G401 (cell line): ENCODE data around the gene MON1A. TPM values are rescaled to one million over a fixed set of nuclear protein-coding genes. Genes with fewer than 3 reads are reported as not detected.

Source experiments
- DNase-seq: peaks from one replicate; pipeline ENCODE4 v3.0.0-alpha.2; 2015; ENCODE audit warnings: low spot score
- in situ Hi-C: cut with HindIII; loops from 2 replicates; pipeline ENCODE4 v1.10.0; 2016; ENCODE audit warnings: low sequenced_read_pairs, mixed read lengths
- total RNA-seq: library from RNA; depleted of rRNA; stranded (reverse); fragments of >200 nt; shearing (Covaris generic); gene quantifications from 2 replicates; pipeline ENCODE4 v1.2.3, GENCODE V29; 2014

Gene MON1A
- total RNA-seq, 1 experiment from 2014 or later = 12.1 TPM

DNA sequence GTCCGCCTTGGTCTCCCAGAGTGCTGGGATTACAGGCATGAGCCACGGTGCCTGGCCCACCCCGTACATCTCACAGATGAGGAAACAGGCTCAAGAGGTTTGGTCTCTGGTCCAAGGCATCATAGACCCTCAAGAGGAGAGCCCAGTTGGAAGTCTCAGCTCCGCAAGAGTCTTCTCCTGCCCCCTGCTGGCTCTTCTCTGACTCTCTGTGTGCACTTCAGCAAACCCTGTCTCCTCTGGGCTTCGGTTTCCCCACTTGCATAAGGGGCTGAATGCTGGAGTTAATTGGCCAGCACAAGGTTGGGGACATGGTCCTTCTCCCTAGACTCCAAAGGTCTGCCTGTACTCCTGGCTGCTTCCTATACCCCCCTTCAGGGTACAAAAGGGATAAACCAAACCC, 29.8 kb downstream of the MON1A start:
- peak; percentile 19 for DNase-seq
- in situ Hi-C loops = no loop called here

DNA sequence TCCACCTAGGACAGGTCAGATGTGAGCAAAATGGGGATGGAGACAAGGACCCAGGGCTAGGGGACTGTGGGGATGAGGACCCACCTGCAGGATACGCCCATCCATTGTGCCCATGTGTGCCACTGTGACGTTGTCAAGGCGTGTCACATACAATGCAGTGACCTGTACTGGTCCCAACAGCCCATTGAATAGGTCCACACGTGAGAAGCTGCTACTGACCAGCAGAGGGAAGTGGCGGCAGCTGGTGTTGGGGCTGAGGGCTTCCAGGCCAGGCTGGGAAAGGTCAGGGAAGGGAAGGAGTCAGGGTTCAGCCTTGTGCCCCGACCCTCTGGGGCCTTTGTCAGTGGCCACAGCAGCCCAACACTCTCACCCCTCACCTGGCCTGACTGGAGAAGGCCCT, 30.6 kb downstream of the MON1A start:
- DNase-seq = no peak
- in situ Hi-C loops = no loop called here

GRCh38 chr3:49896345-49896744, 33.3 kb downstream of the MON1A start:
- in situ Hi-C loops = no loop called here

DNA sequence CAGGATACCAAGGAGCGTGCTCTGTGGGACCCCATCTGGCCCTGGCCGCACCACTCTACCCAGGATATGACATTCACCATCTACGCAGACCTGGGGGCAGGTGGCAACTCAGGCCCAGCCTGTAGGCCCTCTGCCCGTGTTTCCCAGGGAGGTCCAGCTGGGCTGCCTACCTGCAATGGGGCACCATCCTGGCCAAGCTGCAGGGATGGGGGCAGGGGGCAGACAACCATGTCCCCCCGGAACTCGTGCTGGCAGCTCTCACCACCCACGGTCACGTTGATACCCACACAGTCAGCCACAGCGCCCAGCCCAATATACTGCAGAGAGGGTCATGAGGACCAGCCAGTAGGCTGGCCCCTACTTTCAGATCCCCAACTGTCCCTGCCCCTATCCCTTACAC, 33.8 kb downstream of the MON1A start:
- DNase-seq = no peak
- in situ Hi-C loops = no loop called here

More at GRCh38 chr3:49896345-49896744, 33.3 kb downstream of the MON1A start:
- DNase-seq = no peak

DNA sequence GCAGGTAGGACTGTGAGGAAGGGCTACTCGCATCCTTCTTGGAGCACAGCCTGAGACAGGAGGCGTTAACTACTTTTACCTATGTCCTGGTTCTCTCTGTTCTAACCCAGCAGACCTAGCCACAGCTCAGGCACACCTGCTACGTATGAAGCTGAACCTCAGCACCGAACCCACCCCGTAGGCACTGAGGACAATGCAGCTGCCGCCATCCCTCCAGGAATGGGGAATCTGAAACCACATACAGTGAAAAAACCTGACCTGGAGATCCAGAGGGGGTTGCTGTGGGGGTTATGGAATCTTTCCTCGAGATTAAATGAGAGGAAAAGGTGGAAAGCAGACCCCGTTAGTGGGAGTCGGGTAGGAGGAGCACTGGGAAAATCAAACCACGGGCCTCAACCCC, 40.3 kb downstream of the MON1A start:
- no peak for DNase-seq
- in situ Hi-C loops = no loop called here

- DNase-seq = no peak
- in situ Hi-C loops = no loop called here
Measured at GRCh38 chr3:49886922-49887265, 42.7 kb downstream of the MON1A start.

DNA sequence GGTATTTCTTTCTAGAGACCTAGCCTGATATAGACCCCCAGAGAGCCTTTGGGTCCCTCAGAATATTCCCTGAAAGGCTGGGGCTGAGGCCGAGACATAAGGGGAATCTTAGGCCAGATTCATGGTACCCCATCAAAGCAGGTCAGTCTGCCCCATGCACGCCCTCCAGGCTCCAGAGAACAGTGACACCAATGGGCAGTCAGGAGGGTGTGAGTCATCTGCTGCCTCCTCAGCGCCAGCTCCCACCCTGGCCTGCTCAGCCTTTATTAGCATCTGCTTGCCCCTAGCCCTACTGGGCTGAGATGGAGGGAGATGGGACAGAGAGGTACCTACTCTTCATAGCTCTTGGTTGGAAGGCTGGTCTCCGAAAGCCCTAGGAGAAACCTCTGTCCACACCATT, 45.6 kb downstream of the MON1A start:
- in situ Hi-C loops = no loop called here
- DNase-seq = no peak

GRCh38 chr3:49882166-49882565, 47.4 kb downstream of the MON1A start:
- in situ Hi-C loops = no loop called here
- DNase-seq = no peak

DNA sequence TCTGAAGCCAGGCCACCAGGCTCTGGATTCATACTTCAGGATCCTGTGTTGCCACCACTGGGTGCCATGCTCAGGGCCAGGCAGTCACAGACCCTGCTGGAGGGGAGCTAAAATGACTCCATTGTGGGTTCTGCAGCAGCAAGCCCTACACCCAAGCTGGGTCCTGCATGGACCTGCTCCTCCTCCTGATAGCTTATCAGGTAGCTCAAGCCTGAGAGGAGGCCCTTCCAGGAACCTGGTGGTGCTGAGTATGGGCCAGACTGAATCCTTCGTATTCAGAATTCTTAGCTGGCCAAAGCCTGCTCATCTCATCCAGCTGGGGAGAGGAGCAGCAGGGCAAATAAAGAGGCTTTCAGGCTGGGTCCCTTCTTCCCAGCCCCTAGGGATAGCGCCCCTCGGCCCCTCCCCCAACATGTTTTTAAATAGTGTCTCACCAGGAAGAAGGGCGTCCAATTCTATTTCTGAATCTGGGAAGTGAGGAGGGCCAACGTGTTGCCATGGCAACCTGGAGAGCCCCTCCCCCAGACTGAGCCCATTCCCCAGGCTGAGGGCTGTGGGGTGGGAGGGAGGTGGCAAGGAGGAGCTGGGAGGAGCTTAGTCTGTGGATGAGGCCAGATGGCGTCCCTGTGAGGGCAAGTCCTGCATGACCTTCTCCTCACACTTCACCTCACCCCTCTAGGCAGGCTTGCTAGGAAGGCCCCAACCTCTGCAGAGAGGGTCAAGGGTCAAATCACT, 48.9 kb downstream of the MON1A start:
- in situ Hi-C loops = no loop called here
- DNase-seq = no peak

- in situ Hi-C loops = no loop called here
- no peak for DNase-seq
Measured at GRCh38 chr3:49879721-49880120, 49.9 kb downstream of the MON1A start.

GRCh38 chr3:49878686-49879085, 50.9 kb downstream of the MON1A start:
- in situ Hi-C loops = no loop called here
- DNase-seq = no peak

DNA sequence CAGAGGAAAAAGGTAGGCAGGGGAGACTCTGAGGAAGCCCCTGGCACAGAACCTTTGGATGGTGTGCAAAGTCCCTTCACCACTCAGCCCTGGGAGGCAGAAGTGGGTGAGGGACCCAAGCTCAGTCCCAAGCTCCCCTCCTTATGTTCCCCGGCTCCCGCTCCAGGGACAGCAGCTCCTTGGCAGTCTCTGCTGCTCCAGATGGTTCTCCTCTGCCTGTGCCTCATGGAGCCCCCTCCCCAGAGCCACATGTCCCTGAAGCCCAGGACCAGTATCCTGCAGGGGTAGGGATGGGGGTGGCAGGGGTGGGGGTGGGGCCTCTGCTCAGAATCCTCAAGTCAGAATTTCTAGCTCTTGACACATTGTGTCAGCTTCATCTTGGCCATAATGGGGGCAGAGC, 51.9 kb downstream of the MON1A start:
- no peak for DNase-seq
- in situ Hi-C loops = no loop called here

- in situ Hi-C loops = no loop called here
- no peak for DNase-seq
Measured at GRCh38 chr3:49876567-49876966, 53.0 kb downstream of the MON1A start.

GRCh38 chr3:49873623-49874022, 56.0 kb downstream of the MON1A start:
- DNase-seq = no peak
- in situ Hi-C loops = no loop called here

DNA sequence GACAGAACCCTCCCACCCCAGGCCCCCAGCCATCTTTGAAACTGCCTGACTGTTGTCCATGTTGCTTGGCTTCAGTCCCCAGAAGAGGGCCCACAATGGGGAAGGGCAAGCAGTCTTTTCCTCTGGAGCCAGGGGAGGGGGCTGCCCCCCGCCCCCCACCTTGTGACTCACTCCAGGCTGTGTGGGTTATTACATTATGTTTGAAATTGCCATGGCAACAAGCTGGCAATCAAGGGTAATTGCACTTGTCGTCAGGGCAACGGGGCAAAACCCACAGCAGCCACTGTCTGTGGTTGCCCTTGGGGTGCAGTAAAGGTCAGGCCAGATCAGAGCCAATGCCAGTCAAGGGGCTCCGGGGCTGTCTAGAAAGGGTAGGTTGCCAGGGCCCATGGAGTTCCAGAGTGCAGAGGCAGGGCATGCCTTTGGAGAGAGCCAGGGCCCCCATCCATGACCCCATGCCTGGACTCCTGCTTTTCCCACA, 56.8 kb downstream of the MON1A start:
- in situ Hi-C loops = no loop called here
- DNase-seq = no peak

GRCh38 chr3:49871531-49872153, 58.0 kb downstream of the MON1A start:
- in situ Hi-C loops = no loop called here
- no peak for DNase-seq

GRCh38 chr3:49869525-49870126, 60.0 kb downstream of the MON1A start, which contains the start of gene CAMKV:
Gene CAMKV (minus strand): TSS chr3:49869906. CDS start chr3:49862388, 7,518 bp downstream.
- in situ Hi-C loops = no loop called here
- DNase-seq = peak; percentile 29

DNA sequence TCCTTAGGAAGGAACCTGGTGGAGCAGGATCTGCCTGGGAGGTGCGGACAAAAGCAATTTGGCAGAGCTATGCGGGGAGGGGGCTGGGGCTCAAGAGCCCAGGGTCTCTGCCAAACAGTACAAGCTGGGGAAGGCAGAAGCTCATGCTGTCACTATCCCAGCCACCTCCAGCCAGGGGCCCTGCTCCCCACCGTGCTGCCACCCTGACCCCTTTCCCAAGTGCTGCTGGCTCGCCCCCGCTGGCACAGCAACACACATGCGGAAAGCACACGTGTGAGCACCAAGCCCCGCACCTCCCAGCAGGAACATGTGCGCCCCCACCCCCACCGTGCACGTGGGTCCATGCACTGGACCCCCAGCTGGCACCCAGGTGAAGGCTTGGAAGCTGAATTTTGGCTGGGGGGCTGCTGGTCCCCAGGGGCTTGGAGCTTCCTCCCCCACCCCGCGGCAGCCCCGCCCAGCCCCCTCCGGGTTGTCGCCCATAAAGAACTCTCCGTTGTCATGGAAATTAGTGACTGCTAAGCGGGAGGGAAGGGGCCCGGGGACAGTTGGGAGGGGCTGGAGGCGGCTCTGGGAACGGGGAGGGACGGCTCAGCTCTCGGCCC, 60.6 kb downstream of the MON1A start:
- DNase-seq = no peak
- in situ Hi-C loops = no loop called here

- in situ Hi-C loops = no loop called here
- no peak for DNase-seq
Measured at GRCh38 chr3:49867871-49868321, 61.7 kb downstream of the MON1A start.

- in situ Hi-C loops = no loop called here
- no peak for DNase-seq
Measured at GRCh38 chr3:49867400-49867799, 62.2 kb downstream of the MON1A start.
